Psoas muscle (tissue), 8 donors: ENCODE measurements around the gene TBPL2. TPM values are rescaled to one million over a fixed set of nuclear protein-coding genes. Genes with fewer than 3 reads are reported as not detected.

Experiments
- ATAC-seq, 4 donors: fragments of 200-7000 bp; cut with Tn5 transposase; one replicate each; pipeline ENCODE4 v1.9.1; 2020; ENCODE audit warnings: moderate library complexity in 3 of 4, mild to moderate bottlenecking in 2 of 4
- DNase-seq, 2 donors: peaks; one replicate each; pipeline ENCODE4 v3.0.0-alpha.2; 2020
- H3K27ac ChIP-seq: fragments of 200-600 bp; one replicate; pipeline ENCODE4 v1.8.0; 2022
- H3K27me3 ChIP-seq, 3 donors: fragments of 200-600 bp in 1 of 3; one replicate each; pipeline versions ENCODE4 v1.6.1 to v1.8.0; 2013 to 2022; ENCODE audit warnings: low read length in 2 of 3, mild to moderate bottlenecking in 2 of 3, moderate library complexity in 1 of 3; ENCODE audit not compliant: insufficient read depth in 3 of 3
- H3K36me3 ChIP-seq, 2 donors: fragments of 200-600 bp in 1 of 2; one replicate each; pipeline versions ENCODE4 v1.6.1 to v1.8.0; 2013 to 2022; ENCODE audit warnings: low read depth in 1 of 2, mild to moderate bottlenecking in 1 of 2, moderate library complexity in 1 of 2; ENCODE audit not compliant: insufficient read depth in 1 of 2
- H3K4me1 ChIP-seq: fragments of 200-600 bp; one replicate; pipeline ENCODE4 v1.8.0; 2022
- H3K4me3 ChIP-seq: fragments of 200-600 bp; one replicate; pipeline ENCODE4 v1.8.0; 2022; ENCODE audit warnings: mild to moderate bottlenecking
- H3K9me3 ChIP-seq: fragments of 200-600 bp; one replicate; pipeline ENCODE4 v1.8.0; 2022
- CTCF ChIP-seq: fragments of 200-600 bp; IDR thresholded peaks from one replicate; pipeline ENCODE4 v1.8.0; 2022; ENCODE audit warnings: antibody characterized with exemption
- WGBS, 3 donors: extraction: QIAGEN DNeasy Blood & Tissue Kit; methylation state at CpG; one replicate each; pipeline versions ENCODE4 v1.1.6 to v1.1.7; 2013; 5-methylcytosine and 5-hydroxymethylcytosine counted together
- intact Hi-C, 2 donors: fragments of 100-400 bp; cut with DNase I; formaldehyde crosslinking; loops; one replicate each; pipeline versions ENCODE4 v1.11.0 to v1.14.2; 2022
- polyA plus RNA-seq, 3 donors: library from polyadenylated mRNA; stranded (reverse); fragments of 200-250 nt; gene quantifications; one replicate each; pipeline ENCODE4 v1.2.3, GENCODE V29; 2013
- total RNA-seq, 4 donors: library from RNA; stranded (reverse); fragmentation: NEBNext Ultra II Directional in 2 of 4; extraction: Animal tissue kit (Norgen Biotek cat#: 25700) in 2 of 4; gene quantifications; one replicate each; pipeline versions ENCODE4 v1.2.1 to v1.2.4, GENCODE V29; 2021 to 2023
- donor health status: healthy with polysubstance abuse.
- donor health status: DM: no; HTN: no; CAD: no; lungs with moderate emphysema.
- donor health status: Bipolar disorder and iron deficiency.
- donor health status: healthy.
- donor health status: DM: yes; HTN: yes; CAD: no.
- donor health status: DM: no; HTN: no; CAD: no.
- donor health status: DM: no; HTN: no; CAD: no.
- donor health status: DM: yes; HTN: yes; CAD: no.

Gene TBPL2
- total and polyA plus RNA-seq, 7 donors, result not detected

GRCh38 chr14:55410876-55411275 lies 29.5 kb downstream of the TBPL2 start:
- Histone ChIP-seq H3K9me3 (no peaks in the 10 kb centered on the region), H3K27me3 (no peaks in the 10 kb centered on the region), H3K4me3 (peak overlapping the region; percentile 82), H3K36me3 (peaks cover 0 to 5% of the 10 kb centered on the region in 2 donors), H3K27ac (peak overlapping the region; percentile 96), H3K4me1 (peaks cover 27% of the 10 kb centered on the region)
- peak in 1 of 4 donors; percentile 0 for ATAC-seq
- TF ChIP-seq CTCF, result no peak
- intact Hi-C loops, result loop anchor here (5.0 to 10.0 kb wide), 2 partner anchors 219 to 356 kb away; partner anchors contain the start of genes DLGAP5 (in 1 of the 2) and MAPK1IP1L (in 1 of the 2)
- no peak for DNase-seq
- 7 to 14% (median 7%) methylated on average over 4 of the region's 4 CpGs for WGBS, 3 donors

DNA sequence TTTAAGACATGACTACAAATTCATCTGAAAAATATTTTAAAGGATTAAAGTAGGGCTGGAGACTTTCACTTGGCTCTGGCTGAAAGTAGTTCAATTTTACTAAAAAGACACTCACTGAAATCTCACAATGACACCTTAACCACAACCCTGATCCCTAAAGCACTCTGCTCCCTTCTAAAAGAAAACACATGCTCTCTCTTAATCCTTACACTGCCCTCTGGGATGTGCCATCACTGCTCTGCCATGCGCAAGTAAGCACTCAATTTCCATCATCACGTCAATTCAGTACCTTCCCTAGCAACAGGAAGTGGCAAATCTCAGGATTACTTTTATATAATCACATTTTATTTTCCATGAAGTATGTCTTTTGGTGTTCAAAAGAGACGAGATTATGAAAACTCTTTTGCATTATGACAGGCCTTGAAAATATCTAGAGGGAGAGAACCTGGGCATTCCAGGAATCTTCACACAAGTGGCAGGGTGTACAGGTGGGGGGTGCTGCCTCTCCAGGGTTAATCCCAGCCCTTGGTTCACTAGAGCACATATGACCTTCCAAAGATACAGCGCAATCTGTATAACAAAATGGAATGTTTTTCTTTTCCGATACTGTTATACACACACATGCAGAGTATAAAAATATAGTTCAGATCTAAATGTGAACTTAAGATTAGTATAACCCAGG lies 36.1 kb downstream of the TBPL2 start:
- 60 to 69% (median 61%) methylated on average over 5 of the region's 5 CpGs for WGBS, 3 donors
- Histone ChIP-seq H3K27ac (peak overlapping the region; percentile 46), H3K9me3 (no peaks in the 10 kb centered on the region), H3K4me1 (peaks cover 42% of the 10 kb centered on the region), H3K27me3 (no peaks in the 10 kb centered on the region), H3K4me3 (no peak overlapping the region), H3K36me3 (peaks cover 0 to 5% of the 10 kb centered on the region in 2 donors)
- peak in 3 of 4 donors; percentile 51 to 56 (median 55) for ATAC-seq
- DNase-seq, result no peak
- intact Hi-C loops, result no loop called here
- TF ChIP-seq CTCF, result no peak

DNA sequence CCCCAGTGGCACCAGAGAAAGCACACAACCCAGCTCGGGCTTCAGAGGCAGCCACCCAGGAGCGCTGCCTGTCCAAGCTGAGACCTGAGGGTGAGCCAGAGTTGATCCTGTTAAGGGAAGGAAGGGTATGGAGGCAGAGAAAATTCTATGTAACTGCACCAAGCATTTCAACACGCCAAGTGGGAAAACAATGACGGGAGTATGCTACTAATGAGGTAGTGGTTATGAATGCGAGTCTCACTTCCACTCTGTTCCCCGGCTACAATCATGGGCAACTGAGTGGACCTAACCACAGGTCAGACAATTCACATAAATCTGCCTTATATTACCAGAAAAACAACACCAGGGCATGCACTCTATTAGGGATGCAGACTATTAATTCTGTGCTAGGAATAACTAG lies 38.7 kb downstream of the TBPL2 start:
- Histone ChIP-seq H3K4me3 (no peak overlapping the region), H3K36me3 (peaks cover 0 to 4% of the 10 kb centered on the region in 2 donors), H3K9me3 (no peaks in the 10 kb centered on the region), H3K27me3 (no peaks in the 10 kb centered on the region), H3K4me1 (peaks cover 50% of the 10 kb centered on the region), H3K27ac (peak overlapping the region; percentile 26)
- TF ChIP-seq CTCF, result no peak
- DNase-seq (no peak), ATAC-seq (no peak)
- intact Hi-C loops, result no loop called here
- 80 to 85% (median 81%) methylated on average over 6 of the region's 6 CpGs for WGBS, 3 donors

- H3K27ac ChIP-seq, result peak overlapping the region; percentile 85
- DNase-seq (no peak), ATAC-seq (peak in 2 of 4 donors; percentile 18 to 31)
- intact Hi-C loops, result no loop called here
- H3K4me1 ChIP-seq, result peaks cover 37% of the 10 kb centered on the region
- H3K27me3 ChIP-seq, result no peaks in the 10 kb centered on the region
- H3K9me3 ChIP-seq, result no peaks in the 10 kb centered on the region
- H3K36me3 ChIP-seq, result peaks cover 0 to 23% of the 10 kb centered on the region in 2 donors
- no peak overlapping the region for H3K4me3 ChIP-seq
- WGBS, 3 donors, result 34 to 66% (median 39%) methylated on average over 2 of the region's 2 CpGs
- no peak for TF ChIP-seq CTCF
Measured at GRCh38 chr14:55399852-55400251, 40.6 kb downstream of the TBPL2 start.
